B cell (primary cell): ENCODE data around the gene GFAP. TPM values are rescaled to one million over a fixed set of nuclear protein-coding genes. Genes with fewer than 3 reads are reported as not detected.

Experiments used
- ATAC-seq: fragments of 200-7000 bp; cut with Tn5 transposase; one replicate; pipeline ENCODE4 v1.10.0; 2021; ENCODE audit warnings: low read depth, mild to moderate bottlenecking, moderate number of reproducible peaks, moderate library complexity
- CTCF ChIA-PET: fragments of 350-600 bp; sonication (Branson Sonifier 250); formaldehyde crosslinking; loops from one replicate; lab custom pipeline; 2021; ENCODE audit warnings: antibody characterized with exemption, inconsistent platforms; lab: Charles Lee
- POLR2A ChIA-PET: fragments of 350-600 bp; sonication (Branson Sonifier 250); formaldehyde crosslinking; loops from one replicate; lab custom pipeline; 2021; ENCODE audit warnings: antibody characterized with exemption; lab: Charles Lee
- DNase-seq: peaks from one replicate; pipeline ENCODE4 v3.0.0; 2013
- H2AFZ ChIP-seq: 2 replicates; pipeline ENCODE4 v1.6.1; 2012; ENCODE audit warnings: mild to moderate bottlenecking, low read depth, low read length; ENCODE audit not compliant: insufficient read depth, poor library complexity, severe bottlenecking
- H3K27ac ChIP-seq, 2 donors: 1 replicate in 1 of 2; 2 replicates in 1 of 2; pipeline ENCODE4 v1.5.1; 2012 to 2013; ENCODE audit warnings: low read length in 2 of 2, mild to moderate bottlenecking in 2 of 2, moderate library complexity in 1 of 2
- H3K27me3 ChIP-seq, 4 experiments: fragments of 200-600 bp in 1 of 4; sonication (generic) in 1 of 4; replicated peaks in 1 of 4; 1 replicate in 2 of 4; 2 replicates in 2 of 4; pipeline versions ENCODE4 v1.6.1 to v1.7.0; 2013 to 2016; ENCODE audit warnings: low read length in 3 of 4, mild to moderate bottlenecking in 2 of 4, mixed read lengths in 1 of 4, moderate library complexity in 1 of 4; ENCODE audit not compliant: insufficient read depth in 4 of 4, control insufficient read depth in 3 of 4; ENCODE audit errors: control extremely low read depth in 1 of 4
- H3K36me3 ChIP-seq, 2 experiments: replicated peaks in 1 of 2; 1 replicate in 1 of 2; 2 replicates in 1 of 2; pipeline versions ENCODE4 v1.6.1 to v1.7.1; 2013; ENCODE audit warnings: low read length in 1 of 2; ENCODE audit not compliant: insufficient read depth in 2 of 2, control insufficient read depth in 1 of 2; ENCODE audit errors: control extremely low read depth in 1 of 2, extremely low read depth in 1 of 2
- H3K4me1 ChIP-seq, 2 donors: fragments of 200-600 bp in 1 of 2; sonication (generic) in 1 of 2; 1 replicate in 1 of 2; 2 replicates in 1 of 2; pipeline versions ENCODE4 v1.5.1 to v1.6.1; 2013 to 2017; ENCODE audit warnings: low read length in 2 of 2; ENCODE audit not compliant: control insufficient read depth in 2 of 2, insufficient read depth in 2 of 2
- H3K4me2 ChIP-seq: replicated peaks from 2 replicates; pipeline ENCODE3; 2012; ENCODE audit warnings: mild to moderate bottlenecking, low read depth, low read length; ENCODE audit not compliant: poor library complexity, severe bottlenecking
- H3K4me3 ChIP-seq, 5 experiments: fragments of 200-600 bp in 1 of 5; sonication (generic) in 1 of 5; 1 replicate in 3 of 5; 2 replicates in 2 of 5; pipeline versions ENCODE4 v1.5.1 to v1.7.0; 2011 to 2016; ENCODE audit warnings: low read length in 4 of 5, mild to moderate bottlenecking in 4 of 5, low read depth in 2 of 5, control low read depth in 1 of 5, moderate library complexity in 1 of 5; ENCODE audit not compliant: insufficient read depth in 1 of 5; ENCODE audit errors: control extremely low read depth in 1 of 5, extremely low read depth in 1 of 5
- H3K79me2 ChIP-seq: fragments of 200-600 bp; sonication (generic); one replicate; pipeline ENCODE4 v1.6.0; 2016; ENCODE audit warnings: low read length; ENCODE audit not compliant: control insufficient read depth, insufficient read depth
- H3K9ac ChIP-seq: fragments of 200-600 bp; sonication (generic); 2 replicates; pipeline ENCODE4 v1.6.1; 2017; ENCODE audit warnings: mild to moderate bottlenecking, low read length, moderate library complexity
- H3K9me3 ChIP-seq, 3 donors: one replicate each; pipeline versions ENCODE4 v1.6.1 to v1.7.1; 2013; ENCODE audit warnings: low read length in 2 of 3; ENCODE audit not compliant: control insufficient read depth in 2 of 3, insufficient read depth in 1 of 3; ENCODE audit errors: control extremely low read depth in 1 of 3
- H4K20me1 ChIP-seq: 2 replicates; pipeline ENCODE4 v1.6.0; 2012; ENCODE audit warnings: mild to moderate bottlenecking, low read length; ENCODE audit not compliant: insufficient read depth, control insufficient read depth, poor library complexity, severe bottlenecking
- H3K27ac Mint-ChIP-seq: one replicate; pipeline ENCODE4 v1.8.0; 2021; ENCODE audit warnings: mixed read lengths
- H3K27me3 Mint-ChIP-seq: one replicate; pipeline ENCODE4 v1.8.0; 2021; ENCODE audit warnings: mixed read lengths
- H3K4me1 Mint-ChIP-seq: one replicate; pipeline ENCODE4 v1.8.0; 2021; ENCODE audit warnings: mixed read lengths
- H3K4me3 Mint-ChIP-seq: one replicate; pipeline ENCODE4 v1.8.0; 2021; ENCODE audit warnings: mixed read lengths
- H3K9me3 Mint-ChIP-seq: one replicate; pipeline ENCODE4 v1.8.0; 2022; ENCODE audit warnings: mixed read lengths; ENCODE audit not compliant: insufficient read depth
- CTCF ChIP-seq: fragments of 200-600 bp; IDR thresholded peaks from one replicate; pipeline ENCODE4 v1.8.0; 2022; ENCODE audit warnings: antibody characterized with exemption, mild to moderate bottlenecking
- EZH2 ChIP-seq: IDR thresholded peaks from 2 replicates; pipeline ENCODE4 v1.6.1; 2012; ENCODE audit warnings: borderline replicate concordance, low read depth, mild to moderate bottlenecking, moderate library complexity, low read length; ENCODE audit not compliant: insufficient read depth, poor library complexity, severe bottlenecking
- WGBS: methylation state at CpG from one replicate; pipeline ENCODE4 v1.1.5; 2013; ENCODE audit warnings: missing lambda C conversion rate; ENCODE audit not compliant: insufficient coverage; 5-methylcytosine and 5-hydroxymethylcytosine counted together
- intact Hi-C: fragments of 100-400 bp; cut with micrococcal nuclease; formaldehyde crosslinking; loops from one replicate; pipeline ENCODE4 v1.10.0; 2022
- polyA plus RNA-seq: library from polyadenylated mRNA; depleted of rRNA; stranded (reverse); fragments of >200 nt; gene quantifications from 2 replicates; pipeline ENCODE4 v1.2.3, GENCODE V29; 2012
- total RNA-seq, 2 donors: library from RNA; stranded (reverse); fragments of 120-200 nt in 1 of 2; gene quantifications; 1 replicate in 1 of 2; 2 replicates in 1 of 2; pipeline versions ENCODE4 v1.2.3 to v1.2.4, GENCODE V29; 2013 to 2022

Gene GFAP
- total and polyA plus RNA-seq, 2 donors (not counting 1 experiment from before 2014, with no cell fraction given) = not detected

- ATAC-seq (no peak), DNase-seq (no peak)
- Histone ChIP-seq H2AFZ (no peak overlapping the region), H3K27me3 (no peaks in the 10 kb centered on the region), H3K9ac (no peak overlapping the region), H4K20me1 (no peaks in the 10 kb centered on the region), H3K79me2 (peaks cover 34% of the 10 kb centered on the region), H3K36me3 (no peaks in the 10 kb centered on the region), H3K9me3 (peaks cover 0 to 5% (median 0%) of the 10 kb centered on the region in 3 donors), H3K4me1 (no peaks in the 10 kb centered on the region), H3K4me2 (no peak overlapping the region), H3K4me3 (no peak overlapping the region), H3K27ac (no peak overlapping the region)
- 88% methylated on average over 1 of the region's 1 CpG for WGBS
- no peaks in the 10 kb centered on the region for H3K27me3 Mint-ChIP-seq
- H3K9me3 Mint-ChIP-seq = peaks cover 3% of the 10 kb centered on the region
- ChIA-PET POLR2A (no interaction called here), CTCF (interaction anchor here (1.7 kb wide), 1 partner anchor 82 kb away, joined by 4 read pairs; no protein-coding TSS in a partner anchor)
- intact Hi-C loops = no loop called here
- no peaks in the 10 kb centered on the region for H3K4me1 Mint-ChIP-seq
- no peak for TF ChIP-seq CTCF
- TF ChIP-seq EZH2 = no peak
- no peak overlapping the region for H3K27ac Mint-ChIP-seq
- H3K4me3 Mint-ChIP-seq = no peak overlapping the region
Measured at GRCh38 chr17:44940768-44941167, 25.5 kb upstream of the GFAP start.

- H3K9me3 Mint-ChIP-seq = peaks cover 3% of the 10 kb centered on the region
- CTCF ChIA-PET = interaction anchor here (1.0 to 1.7 kb wide), 2 partner anchors 32 to 82 kb away, joined by 4 to 5 read pairs; no protein-coding TSS in a partner anchor
- POLR2A ChIA-PET = interaction anchor here (0.6 kb wide), 1 partner anchor 1102 kb away, joined by 3 read pairs; no protein-coding TSS in a partner anchor
Measured at GRCh38 chr17:44940317-44940716, 25.0 kb upstream of the GFAP start.

More at GRCh38 chr17:44940317-44940716, 25.0 kb upstream of the GFAP start:
- H2AFZ ChIP-seq = no peak overlapping the region
- H3K27me3 ChIP-seq = no peaks in the 10 kb centered on the region
- TF ChIP-seq EZH2 (no peak), CTCF (no peak)
- no peak for ATAC-seq
- no peaks in the 10 kb centered on the region for H4K20me1 ChIP-seq
- peaks cover 31% of the 10 kb centered on the region for H3K79me2 ChIP-seq
- WGBS = 100% methylated on average over 1 of the region's 4 CpGs
- H3K36me3 ChIP-seq = no peaks in the 10 kb centered on the region
- H3K9ac ChIP-seq = no peak overlapping the region
- no peaks in the 10 kb centered on the region for H3K4me1 ChIP-seq
- Mint-ChIP-seq H3K27me3 (no peaks in the 10 kb centered on the region), H3K4me1 (no peaks in the 10 kb centered on the region), H3K27ac (no peak overlapping the region), H3K4me3 (no peak overlapping the region)
- no peak overlapping the region for H3K4me3 ChIP-seq
- H3K4me2 ChIP-seq = no peak overlapping the region
- peaks cover 0 to 5% (median 0%) of the 10 kb centered on the region in 3 donors for H3K9me3 ChIP-seq
- H3K27ac ChIP-seq = no peak overlapping the region
- DNase-seq = no peak
- intact Hi-C loops = no loop called here
